GM20431 (cell line): ENCODE data around the gene PRKRA.
"Not testable (repeated sequence)": the region's sequence is repeated elsewhere in the genome, so short reads cannot be mapped to it uniquely, and the experiment has no call there.

ENCODE experiments used
- in situ Hi-C: fragments of 300-500 bp; cut with MseI, MboI; formaldehyde crosslinking; loops from one replicate; pipeline ENCODE4 v1.15.0; 2020; ENCODE audit warnings: low sequenced_read_pairs; ENCODE audit not compliant: unreplicated experiment

PRKRA gene

DNA sequence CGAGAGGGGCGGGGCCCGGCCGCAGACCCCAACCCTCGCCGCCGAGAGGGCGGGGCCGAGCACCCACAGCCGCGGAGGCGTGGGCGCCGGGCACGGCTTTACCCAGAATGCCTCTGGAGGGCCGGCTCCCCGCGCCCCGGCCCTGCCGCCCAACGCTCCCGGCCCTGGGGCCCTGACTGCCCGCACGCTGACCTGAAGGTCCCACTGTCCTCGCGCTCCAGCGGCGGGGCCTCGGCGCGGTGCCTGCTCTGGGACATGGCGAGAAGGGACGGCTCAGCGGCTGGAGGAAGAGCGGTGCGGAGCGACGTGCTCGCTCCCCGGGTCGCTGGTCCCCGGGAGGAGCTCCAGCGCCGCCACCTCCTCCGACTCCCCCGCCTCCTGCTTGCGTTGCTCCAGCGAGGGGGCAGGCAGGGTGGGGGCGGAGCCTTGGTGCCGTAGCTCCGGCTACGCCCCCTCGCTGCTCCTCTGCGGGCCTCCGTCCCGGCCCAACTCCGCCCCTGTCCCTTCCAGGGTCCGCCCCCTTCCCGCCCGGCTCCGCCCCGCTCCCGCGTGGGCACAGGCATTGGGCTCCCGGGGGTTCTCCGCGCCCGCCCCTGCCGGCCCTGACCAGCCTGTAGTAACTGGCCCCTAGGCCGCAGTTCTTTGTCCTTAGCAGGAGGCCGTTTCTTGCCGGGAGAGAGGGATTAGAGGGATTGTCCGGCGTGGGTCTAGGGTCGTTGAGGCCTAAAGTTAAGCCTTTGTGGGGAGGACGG, at the start of gene PRKRA, which contains the start of gene PJVK:
TSS of gene PRKRA (minus strand) at position 402 of the 752 bp plus-strand sequence. CDS start at position 257, 145 bp downstream.
TSS of gene PJVK (plus strand) at position 605 of the 752 bp plus-strand sequence. CDS start 2,032 bp downstream, outside the sequence.
- in situ Hi-C loops, result no loop called here

GRCh38 chr2:178499640-178500039, 48.7 kb upstream of the PRKRA start:
- in situ Hi-C loops, result no loop called here

GRCh38 chr2:178498137-178498536, 47.2 kb upstream of the PRKRA start:
- in situ Hi-C loops, result no loop called here

DNA sequence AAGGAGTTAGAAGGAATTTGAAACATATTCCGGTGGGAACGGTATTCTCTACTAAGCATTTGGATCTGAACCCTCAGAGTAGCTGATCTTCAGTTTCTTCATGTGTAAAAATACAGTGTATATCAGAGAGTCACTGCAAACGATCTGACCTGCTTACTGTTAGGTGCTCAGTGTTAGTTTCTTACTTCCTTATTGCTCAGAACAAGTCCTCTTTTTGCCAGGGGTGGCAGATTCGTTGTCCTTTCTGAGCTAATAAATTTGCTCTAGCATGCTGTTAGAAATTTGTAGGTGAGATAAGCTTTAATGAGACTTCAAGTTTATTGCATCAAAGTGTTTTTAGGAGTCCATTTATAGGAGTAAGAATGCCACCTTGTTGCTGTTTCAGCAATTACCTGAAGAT, 45.1 kb upstream of the PRKRA start:
- in situ Hi-C loops, result no loop called here

DNA sequence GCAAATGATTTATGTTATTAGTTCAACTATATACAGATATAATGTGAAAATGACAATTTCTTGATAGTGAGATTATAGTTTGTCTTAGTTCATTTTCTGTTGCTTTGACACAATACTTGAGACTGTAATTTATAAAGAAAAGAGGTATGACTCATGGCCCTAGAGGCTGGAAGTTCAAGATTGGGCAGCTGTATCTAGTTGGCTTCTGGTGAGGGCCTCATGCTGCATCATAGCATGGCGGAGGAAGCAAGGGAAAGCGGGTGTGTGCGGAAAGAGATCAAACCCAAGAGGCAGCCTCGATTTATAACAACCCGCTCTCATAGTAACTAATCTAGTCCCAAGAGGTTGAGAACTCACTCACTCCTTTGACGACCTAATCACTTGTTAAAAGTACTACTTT, 40.6 kb upstream of the PRKRA start:
- in situ Hi-C loops, result no loop called here

GRCh38 chr2:178485356-178485755, 34.4 kb upstream of the PRKRA start:
- in situ Hi-C loops, result no loop called here

GRCh38 chr2:178484245-178485041, 33.5 kb upstream of the PRKRA start:
- in situ Hi-C loops, result no loop called here

GRCh38 chr2:178482437-178482836, 31.5 kb upstream of the PRKRA start:
- in situ Hi-C loops, result no loop called here

DNA sequence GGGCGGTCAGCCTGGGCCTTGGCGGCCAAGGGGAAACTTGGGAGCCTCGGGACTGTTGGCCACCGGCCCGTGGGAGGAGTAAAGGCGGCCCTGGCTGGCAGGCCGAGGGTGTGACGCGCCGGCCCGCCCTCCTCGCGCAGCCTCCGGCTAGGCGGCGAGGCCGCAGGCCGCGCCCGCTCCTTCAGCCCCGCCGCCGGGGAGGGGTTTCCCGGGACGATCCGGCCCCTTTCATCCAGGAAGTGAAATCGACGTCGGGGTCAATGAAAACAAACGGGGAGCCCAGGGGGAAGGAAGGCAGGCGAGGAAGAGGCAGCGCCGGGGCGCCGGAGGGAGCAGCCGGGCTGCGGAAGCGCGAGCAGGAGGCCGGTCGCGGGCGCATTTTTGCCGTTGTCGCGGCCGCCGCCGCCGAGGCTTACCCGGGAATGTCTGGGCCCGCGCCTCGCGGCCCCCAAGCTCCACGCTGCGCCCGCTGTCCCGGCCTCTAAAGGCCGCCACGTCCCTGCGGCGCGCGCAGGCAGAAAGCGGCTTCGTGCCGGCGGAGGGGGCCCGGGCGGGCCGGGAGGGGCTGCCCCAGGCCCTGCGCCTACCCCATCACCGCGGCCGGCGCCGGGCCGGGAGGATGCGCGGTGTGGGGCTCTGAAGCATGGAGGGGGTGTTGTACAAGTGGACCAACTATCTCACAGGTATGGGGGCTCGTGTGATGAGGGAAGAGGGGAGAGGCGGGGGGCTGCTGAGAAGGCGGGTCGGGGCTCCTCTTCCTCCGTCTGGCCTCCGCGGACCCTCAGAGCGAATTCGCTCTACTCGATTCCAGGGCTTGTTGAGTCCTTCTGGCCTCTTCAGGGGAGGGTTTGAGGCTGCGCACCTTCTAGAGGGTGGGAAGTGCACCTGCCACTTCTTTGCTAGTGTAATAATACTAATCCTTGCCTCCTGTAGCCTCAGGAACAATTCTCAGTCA, 29.5 kb upstream of the PRKRA start, which contains the start of gene PLEKHA3:
TSS of gene PLEKHA3 (plus strand) at position 231 of the 955 bp plus-strand sequence. CDS start at position 644, 413 bp downstream.
- in situ Hi-C loops, result no loop called here

GRCh38 chr2:178479758-178480226, 28.8 kb upstream of the PRKRA start:
- in situ Hi-C loops, result no loop called here

- in situ Hi-C loops, result no loop called here
These were observed 28.3 kb upstream of the PRKRA start for GRCh38 chr2:178479275-178479616.

DNA sequence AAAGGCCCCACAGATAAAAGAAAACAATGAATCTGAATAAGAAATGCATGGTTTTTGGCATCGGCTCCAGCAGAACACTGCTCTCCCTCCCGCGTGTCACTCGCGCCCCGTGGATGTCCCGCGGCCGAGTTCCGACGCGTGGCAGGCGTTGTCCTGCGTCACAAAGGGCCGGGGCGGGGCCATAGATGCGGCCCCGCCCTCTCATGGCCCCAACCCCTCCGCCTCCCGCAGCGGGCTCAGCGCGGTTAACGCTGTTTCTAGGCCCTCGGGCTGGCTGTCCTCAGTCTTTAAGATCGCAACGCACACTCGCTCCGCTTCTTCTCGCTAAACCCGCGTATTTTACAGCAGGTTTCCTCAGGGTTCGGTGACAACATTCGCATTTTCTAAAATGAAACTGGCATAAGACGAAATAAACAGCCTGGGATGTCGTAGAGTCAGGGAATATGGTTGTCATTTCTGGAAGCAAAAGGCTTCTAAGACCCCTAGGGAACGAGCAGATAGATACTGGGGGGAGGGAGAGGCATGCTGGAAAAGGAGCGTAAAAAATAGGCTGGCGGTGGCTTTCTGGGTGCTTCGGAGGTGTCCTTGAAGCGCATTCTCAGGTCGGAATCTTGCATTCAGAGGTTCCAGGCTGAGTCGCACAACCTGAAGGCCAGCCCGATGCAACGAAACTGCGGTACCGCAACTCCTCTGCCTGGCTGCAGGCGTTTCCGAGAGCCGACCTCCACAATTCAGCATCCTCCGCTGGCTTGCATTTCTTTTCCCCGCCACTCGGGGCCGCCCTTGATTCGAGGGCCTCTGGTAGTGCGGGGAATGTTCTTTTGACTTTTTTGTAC, 27.7 kb upstream of the PRKRA start, which contains the start of gene FKBP7:
TSS of gene FKBP7 (minus strand) at position 162 of the 836 bp plus-strand sequence. CDS start at position 61, 101 bp downstream.
- in situ Hi-C loops, result no loop called here

DNA sequence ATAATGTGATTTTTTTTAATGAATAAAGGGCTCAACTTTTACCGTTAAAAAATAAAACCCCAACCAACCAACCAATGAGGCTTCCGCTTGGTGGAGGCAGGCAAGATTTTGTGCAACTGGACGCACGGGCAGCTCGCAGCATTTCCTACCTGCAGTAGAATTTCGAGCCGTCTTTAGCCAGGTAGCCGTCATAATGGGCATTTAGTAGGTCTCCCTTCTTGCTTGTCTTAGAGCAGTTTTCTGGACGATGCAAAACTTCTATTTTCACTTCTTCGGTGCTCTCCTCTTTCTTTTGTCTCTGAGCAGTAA, 27.1 kb upstream of the PRKRA start:
- in situ Hi-C loops, result no loop called here

DNA sequence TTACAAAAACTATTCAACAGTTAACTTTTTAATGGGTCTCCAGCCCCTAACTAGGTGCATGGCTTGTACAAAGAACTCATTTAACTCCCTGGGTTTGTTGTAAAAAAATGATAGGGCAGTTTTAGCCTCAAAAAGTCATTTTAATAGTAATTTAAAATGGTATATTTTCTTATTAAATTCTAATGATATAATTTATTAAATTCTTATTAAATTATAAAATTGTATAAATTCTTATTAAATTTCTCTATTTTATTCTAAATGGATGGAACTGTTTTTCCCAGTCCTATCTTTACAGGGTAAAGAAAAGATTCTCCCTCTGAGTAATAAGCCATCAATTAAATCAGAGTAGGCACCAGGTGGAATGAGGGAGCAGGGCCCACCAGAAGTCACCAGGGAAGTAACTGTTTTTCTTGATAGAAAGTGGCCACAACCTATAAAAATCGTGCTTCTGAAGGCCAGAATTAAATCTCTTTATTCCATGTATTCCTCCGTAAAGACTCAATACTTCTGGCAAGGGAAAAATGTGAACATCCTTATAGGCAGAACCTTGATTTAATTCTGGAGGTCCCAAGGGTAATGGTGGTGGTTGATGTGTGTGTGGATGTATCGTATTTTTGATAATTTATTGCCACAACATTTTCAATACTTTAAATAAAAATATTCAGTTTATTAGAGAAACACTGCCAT, 26.6 kb upstream of the PRKRA start:
- in situ Hi-C loops, result no loop called here

GRCh38 chr2:178476477-178476876, 25.5 kb upstream of the PRKRA start:
- in situ Hi-C loops, result no loop called here

GRCh38 chr2:178474560-178474959, 23.6 kb upstream of the PRKRA start:
- in situ Hi-C loops, result no loop called here

DNA sequence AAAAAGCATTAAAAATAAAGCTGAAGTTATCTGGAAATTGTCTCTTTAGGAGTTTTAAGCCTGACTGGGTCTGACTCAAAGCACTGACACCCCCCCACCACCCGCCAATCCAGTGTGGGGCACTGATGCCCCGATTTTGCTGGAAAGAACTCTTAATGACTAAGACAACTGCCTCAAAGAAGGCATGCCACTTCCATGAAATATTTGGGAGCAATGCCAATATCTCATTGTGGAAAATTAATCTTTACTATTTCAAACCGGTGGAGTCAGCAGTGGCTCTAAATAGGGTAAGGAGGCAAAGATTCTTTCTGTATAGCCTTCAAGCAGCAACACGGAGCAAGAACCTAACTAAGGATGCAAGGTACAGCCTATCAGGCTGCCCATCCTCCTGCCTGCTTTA, 23.0 kb upstream of the PRKRA start:
- in situ Hi-C loops, result no loop called here

DNA sequence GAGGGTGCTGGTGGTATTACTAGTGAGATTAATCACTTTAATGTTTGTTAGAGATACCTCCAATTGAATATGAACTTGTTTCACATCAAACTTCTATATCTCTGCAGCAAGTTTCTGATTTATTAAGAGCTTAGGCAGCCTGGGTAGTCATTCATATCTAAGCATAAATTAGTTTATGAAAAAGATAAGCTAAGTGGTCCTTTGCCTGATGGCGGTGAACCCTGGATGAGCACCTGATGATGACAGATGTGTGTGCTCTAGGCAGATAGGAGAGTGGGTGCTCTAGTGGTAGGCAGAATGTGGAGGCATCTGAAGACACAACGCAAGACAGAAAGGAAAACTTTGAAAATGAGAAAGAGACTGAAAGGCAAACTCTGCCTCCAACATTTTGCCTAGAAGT, 22.4 kb upstream of the PRKRA start:
- in situ Hi-C loops, result no loop called here

GRCh38 chr2:178471313-178471712, 20.3 kb upstream of the PRKRA start:
- in situ Hi-C loops, result not testable (repeated sequence)
